Globus pallidus (tissue), 1 donor: ENCODE data around the gene EIF1B.

Experiments used
- DNase-seq: peaks from one replicate; pipeline ENCODE4 v3.0.0-alpha.2; 2015; ENCODE audit warnings: low spot score

EIF1B gene

GRCh38 chr3:40340541-40341170 is 31.1 kb downstream of the EIF1B start:
- no peak for DNase-seq

GRCh38 chr3:40341671-40342070 is 32.2 kb downstream of the EIF1B start:
- no peak for DNase-seq

DNA sequence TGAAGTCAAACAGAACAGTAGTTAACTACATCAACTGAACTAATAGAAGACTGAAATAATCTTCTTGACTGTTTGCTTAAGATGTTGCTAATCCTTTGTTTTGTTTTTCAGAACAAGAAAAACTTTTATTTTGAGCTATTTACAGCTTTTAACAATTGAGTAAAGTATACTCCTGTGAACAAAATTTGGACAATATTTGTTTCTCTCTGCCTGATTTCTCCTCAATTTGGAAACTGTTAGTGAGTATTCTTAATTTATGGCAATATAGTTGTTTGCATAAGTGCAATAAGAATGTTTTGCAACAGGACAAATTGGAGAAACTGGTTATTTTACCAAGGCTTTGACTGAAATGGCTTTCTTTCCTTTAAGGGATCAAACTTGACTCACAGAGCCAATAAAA is 41.0 kb downstream of the EIF1B start:
- DNase-seq: no peak

DNA sequence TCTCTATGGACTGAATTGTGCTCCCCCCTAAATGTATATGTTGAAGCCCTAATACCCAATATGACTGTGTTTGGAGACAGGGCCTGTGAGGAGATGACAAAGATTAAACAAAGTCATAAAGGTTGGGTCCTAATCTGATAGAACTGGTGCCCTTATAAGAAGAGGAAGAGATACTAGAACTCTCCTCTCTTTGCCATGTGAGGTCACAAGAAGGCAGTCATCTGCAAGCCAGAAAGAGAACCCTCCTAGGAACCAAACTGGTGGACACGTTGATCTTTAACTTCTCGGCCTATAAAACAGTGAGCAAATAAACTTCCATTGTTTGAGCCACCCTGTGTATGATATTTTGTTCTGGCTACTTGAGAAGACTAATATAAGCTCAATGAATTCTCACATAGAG is 45.9 kb downstream of the EIF1B start:
- DNase-seq: no peak

GRCh38 chr3:40358454-40358853 is 48.9 kb downstream of the EIF1B start:
- no peak for DNase-seq
